HTERT RPE-1 (cell line): ENCODE data around the gene LRRC28.

Experiments used
- in situ Hi-C: fragments of 300-500 bp; cut with MboI; formaldehyde crosslinking; loops from 4 replicates; pipeline ENCODE4 v1.14.3; 2020; ENCODE audit warnings: low sequenced_read_pairs

Gene LRRC28

DNA sequence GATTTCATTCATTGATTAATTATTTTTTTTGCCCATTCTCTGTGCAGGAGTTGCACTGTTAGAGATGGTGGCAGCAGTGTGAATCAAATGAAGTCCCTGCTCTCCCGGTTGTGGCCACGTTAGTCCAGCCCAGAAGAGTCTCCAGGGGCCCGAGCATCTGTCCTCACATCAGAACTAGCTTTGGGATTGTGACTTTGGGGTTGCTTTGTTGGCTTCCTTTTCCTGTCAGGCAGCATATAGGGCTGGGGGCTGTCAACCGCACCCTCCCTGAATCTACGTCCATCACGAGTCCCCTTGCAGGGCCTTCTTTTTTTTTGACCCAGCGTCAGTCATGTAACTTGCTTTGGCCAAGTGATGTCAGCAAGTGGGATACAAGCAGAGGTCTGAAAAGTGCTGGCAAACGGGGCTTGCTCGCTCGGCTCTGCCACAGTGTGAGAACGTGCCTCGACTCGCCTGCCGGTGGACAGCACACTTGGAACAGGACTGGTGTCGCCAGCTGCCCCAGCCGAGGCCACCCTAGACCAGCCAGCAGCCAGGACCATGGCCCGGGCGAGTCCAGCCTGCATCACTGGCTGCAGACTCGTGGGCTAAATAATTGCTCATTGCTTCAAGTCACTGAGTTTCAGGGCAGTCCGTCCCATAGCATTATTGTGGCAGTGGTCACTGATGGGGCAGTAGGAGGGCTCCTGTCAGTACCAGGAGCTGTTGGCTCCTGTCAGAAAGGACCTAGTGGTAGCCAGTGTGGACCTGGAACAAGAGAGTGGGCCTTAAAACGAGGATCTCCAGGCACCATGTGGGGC is 162.9 kb downstream of the LRRC28 start:
- in situ Hi-C loops: no loop called here

- in situ Hi-C loops: no loop called here
Observed at GRCh38 chr15:99414755-99415731, 163.8 kb downstream of the LRRC28 start.

DNA sequence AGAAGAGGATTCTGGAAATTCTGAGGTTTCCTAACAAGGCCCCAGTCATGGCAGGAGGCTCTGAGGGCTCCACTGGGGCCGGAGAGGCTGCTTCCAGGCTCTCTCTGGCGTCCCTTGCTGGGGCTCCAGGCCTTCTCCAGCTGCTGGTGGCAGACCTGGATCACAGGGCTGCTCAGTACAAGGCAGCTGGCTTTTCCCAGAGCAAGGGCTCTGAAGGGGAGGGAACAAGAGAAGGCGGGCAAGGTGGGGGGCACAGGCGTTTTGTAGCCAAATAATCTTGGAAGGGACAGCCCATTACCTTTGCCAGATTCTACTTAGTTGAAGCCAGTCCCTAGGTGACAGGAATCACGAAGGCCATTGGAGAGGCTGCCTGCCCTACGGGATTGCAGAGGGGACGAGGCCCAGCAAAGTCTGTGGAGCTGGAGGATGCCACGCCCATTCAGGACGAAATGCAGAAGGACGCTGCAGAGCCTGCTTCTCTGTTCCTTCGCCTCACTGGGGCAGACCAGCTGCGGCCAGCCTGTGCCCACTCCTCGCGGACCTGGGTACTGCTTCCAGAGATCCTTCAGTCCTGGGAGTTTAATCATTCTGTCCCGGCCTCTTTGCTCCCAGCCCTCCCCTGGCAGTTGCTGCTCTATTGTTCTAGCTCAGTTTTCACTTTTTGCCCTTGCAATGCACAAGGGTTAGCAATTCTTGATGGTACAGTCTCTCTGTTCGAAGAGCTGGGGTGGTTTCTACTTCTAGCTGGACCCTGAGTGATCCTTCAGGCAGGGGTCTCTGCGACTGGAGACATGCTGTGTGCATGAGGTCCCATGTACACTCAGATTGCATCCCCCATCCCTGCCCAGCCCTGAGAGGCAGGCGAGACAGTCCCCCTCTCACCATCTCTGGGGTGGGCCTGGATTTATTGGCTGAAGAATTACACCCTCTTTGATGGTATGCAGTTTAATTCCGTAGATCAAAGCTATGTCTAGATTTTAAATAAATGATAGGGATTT is 165.2 kb downstream of the LRRC28 start:
- in situ Hi-C loops: no loop called here

GRCh38 chr15:99421172-99421656 is 169.9 kb downstream of the LRRC28 start:
- in situ Hi-C loops: no loop called here

GRCh38 chr15:99421758-99422157 is 170.5 kb downstream of the LRRC28 start:
- in situ Hi-C loops: no loop called here

DNA sequence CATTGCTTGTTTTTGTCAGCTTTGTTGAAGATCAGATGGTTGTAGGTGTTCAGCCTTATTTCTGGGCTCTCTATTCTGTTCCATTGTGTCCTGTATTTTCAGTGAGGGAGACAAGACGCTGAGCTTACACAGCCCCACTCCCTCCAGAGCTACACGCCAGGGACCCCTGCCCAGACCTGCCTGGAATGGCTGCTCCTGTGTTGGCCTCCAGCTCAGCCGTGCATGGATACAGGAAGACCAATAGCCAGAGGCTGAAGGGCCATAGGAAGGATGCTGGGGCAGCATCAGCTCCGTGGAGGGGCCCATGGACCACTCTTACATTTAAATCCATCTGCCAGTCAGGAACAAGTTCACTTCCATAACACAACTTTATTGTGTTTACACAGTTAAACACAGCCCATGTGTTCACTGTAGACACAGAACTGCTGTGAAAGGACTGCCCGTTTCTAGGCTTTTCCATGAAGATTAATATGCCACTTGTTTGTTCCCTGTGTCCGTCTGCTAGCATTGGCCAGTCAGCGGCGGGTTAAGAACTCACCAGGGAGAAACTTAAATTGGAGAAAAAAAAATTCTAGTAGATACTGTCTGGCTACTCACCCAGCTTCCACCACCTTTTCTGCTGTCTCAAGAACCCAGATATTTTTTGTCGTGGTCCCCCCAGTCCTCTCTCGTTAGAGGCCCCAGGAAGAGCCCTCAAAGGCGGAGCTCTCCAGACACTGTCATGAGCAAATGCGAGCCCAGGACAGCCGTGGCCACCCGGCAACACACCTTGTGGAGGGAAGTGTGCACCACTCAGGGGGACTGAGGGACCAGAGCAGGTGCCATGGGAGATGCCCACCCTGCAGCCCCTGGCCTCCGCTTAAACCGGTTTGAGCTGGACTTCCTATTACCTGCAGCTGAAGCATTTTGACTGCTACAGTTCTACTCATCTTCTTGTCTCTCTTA is 172.2 kb downstream of the LRRC28 start:
- in situ Hi-C loops: no loop called here

DNA sequence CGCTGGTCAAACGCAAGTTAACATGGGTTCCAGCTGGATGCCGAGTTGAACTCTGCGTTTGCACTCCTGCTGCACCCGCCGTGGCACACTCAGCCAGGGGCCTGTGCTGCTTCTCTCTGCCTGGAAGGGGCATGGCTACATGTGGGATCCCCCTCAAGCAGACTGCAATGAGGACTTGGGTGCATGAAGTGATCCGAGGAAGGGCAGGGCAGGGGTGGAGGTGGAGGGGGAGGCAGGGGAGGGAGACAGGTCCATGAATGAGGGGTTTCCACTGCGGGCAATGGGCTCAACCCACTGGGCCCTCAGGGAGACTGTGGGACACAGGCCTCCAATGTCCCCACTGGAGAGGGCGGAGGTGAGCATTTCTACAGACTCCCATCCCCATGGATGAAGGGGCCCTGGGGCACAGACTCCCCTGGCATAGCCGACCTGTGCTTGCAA is 172.9 kb downstream of the LRRC28 start:
- in situ Hi-C loops: no loop called here

- in situ Hi-C loops: no loop called here
Observed at GRCh38 chr15:99424978-99425656, 173.8 kb downstream of the LRRC28 start.

GRCh38 chr15:99425657-99426301 is 174.5 kb downstream of the LRRC28 start:
- in situ Hi-C loops: no loop called here

GRCh38 chr15:99426431-99427105 is 175.3 kb downstream of the LRRC28 start:
- in situ Hi-C loops: no loop called here

DNA sequence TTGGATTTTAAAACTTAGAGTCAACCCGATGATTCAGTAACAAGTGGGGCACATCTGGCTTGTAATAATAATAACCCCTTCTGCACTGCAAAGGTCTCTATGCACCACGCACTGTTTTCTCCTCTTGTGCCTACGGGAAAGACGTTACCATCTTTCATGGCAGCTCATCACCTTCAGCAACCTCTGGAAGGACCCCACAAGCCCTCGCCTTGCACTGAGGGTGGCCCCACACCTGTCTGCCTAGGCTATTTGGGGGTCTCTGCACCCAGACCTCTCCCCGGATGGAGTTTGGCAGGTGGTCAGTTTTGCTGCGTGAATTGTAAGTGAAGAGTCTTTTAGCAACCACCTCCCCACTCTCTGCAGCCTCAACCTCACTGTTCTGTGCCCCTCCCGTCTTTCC is 175.9 kb downstream of the LRRC28 start:
- in situ Hi-C loops: no loop called here

DNA sequence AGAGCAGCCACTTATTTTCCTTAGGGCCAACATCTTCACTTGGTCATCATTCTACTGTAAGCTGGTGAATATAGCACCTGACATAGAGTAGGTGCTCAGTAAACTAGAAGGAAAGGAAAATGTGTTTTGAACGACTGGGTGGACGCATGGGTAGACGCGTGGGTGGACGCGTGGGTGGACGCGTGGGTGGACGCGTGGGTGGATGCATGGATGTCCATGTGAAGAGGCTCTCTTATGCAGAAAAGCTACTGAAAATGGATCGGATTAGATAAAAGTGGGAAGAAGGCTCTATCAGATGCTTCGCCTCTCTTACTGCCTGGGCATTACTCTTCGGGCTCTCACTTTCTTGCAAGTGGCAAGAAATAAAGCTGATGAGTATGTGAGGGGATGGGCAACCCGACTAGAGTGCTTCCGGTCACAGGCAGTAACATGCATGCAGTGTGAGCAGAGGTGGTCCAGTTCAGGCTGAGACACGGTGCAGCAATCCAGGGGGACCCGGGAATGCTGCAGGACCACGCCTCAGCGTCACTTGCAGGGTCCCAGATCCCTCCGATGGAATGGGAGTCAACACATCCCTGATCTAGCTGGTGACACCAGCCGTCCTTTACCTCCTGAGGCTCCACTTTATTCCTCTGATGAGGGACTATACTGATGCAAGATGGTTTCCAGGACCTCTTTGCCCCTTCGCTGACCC is 176.5 kb downstream of the LRRC28 start:
- in situ Hi-C loops: no loop called here

GRCh38 chr15:99429681-99430081 is 178.4 kb downstream of the LRRC28 start:
- in situ Hi-C loops: no loop called here

DNA sequence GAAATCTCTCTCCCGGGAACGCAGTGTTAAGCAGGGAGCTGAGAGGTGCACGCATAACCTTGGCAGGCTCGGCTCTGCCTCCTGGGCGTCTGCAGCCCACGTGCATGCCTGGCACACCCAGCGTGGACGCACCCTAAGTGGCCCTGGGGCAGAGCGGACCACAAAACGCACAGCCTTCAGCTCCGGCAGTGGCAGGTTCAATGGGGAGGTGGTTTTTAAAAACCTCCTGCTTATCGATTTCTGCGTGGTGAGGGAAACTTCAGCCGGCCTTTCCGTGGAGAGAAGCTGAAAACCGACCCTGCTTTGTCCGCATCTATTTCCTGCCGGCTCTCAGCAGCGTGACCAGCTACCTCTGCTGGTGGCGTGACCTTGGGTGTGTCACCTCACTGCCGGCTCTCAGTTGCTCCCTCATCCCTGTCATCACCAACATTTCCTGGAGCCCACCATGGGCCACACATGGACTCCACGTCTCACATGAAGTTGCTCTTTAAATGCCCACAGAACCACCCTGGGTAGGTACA is 179.7 kb downstream of the LRRC28 start:
- in situ Hi-C loops: no loop called here

DNA sequence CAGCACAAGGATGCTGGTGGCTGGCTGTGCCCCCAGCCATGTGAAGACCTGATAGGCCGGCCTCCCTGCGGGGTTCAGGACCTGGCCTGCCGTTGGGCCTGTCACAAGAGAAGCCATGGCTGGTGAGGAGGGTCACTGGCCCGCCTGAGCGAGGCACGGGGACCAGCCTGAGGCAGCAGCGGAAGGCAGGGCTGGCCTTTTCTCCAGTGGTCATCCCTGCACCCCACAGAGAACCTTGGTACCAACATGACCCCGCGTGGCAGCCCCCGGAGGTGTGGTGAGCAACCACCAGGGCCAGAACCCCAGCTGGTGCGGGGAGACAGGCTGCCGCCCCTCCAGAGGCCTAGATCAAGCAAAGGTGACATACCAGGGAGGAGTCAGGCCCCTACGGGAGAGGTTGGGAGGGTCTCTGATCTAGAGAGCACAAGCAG is 180.4 kb downstream of the LRRC28 start:
- in situ Hi-C loops: no loop called here

- in situ Hi-C loops: no loop called here
Observed at GRCh38 chr15:99432271-99433025, 181.2 kb downstream of the LRRC28 start.
